Upper lobe of left lung (tissue), 6 donors: Measurements from ENCODE around the gene CNIH4. TPM values are rescaled to one million over a fixed set of nuclear protein-coding genes. Genes with fewer than 3 reads are reported as not detected.

Source experiments
- ATAC-seq, 2 donors: fragments of 200-7000 bp; cut with Tn5 transposase; one replicate each; pipeline ENCODE4 v1.9.1; 2022; ENCODE audit warnings: mild to moderate bottlenecking in 2 of 2, moderate library complexity in 2 of 2; ENCODE audit not compliant: low FRiP score in 2 of 2
- DNase-seq, 2 donors: peaks; one replicate each; pipeline ENCODE4 v3.0.0-alpha.2; 2019 to 2020
- H3K27ac ChIP-seq, 4 donors: fragments of 200-600 bp; sonication (generic); one replicate each; pipeline ENCODE4 v1.5.1; 2016 to 2019
- H3K27me3 ChIP-seq, 4 donors: fragments of 200-600 bp; sonication (generic); one replicate each; pipeline ENCODE4 v1.5.1; 2017 to 2019
- H3K36me3 ChIP-seq, 4 donors: fragments of 200-600 bp; sonication (generic); one replicate each; pipeline ENCODE4 v1.5.1; 2016 to 2019
- H3K4me1 ChIP-seq, 4 donors: fragments of 200-600 bp; sonication (generic); one replicate each; pipeline ENCODE4 v1.5.1; 2018 to 2019
- H3K4me3 ChIP-seq, 4 donors: fragments of 200-600 bp; sonication (generic); one replicate each; pipeline ENCODE4 v1.5.1; 2017 to 2019; ENCODE audit warnings: mild to moderate bottlenecking in 2 of 4, moderate library complexity in 1 of 4
- H3K9me3 ChIP-seq, 4 donors: fragments of 200-600 bp; sonication (generic); one replicate each; pipeline ENCODE4 v1.5.1; 2018 to 2019
- EP300 ChIP-seq, 4 donors: sonication (generic); formaldehyde crosslinking; IDR thresholded peaks; one replicate each; pipeline ENCODE4 v1.5.1; 2017; ENCODE audit warnings: antibody characterized with exemption in 4 of 4, control low read depth in 2 of 4
- POLR2A ChIP-seq, 4 donors: fragments of 450-650 bp; IDR thresholded peaks; one replicate each; pipeline ENCODE4 v1.5.1; 2016 to 2017; ENCODE audit warnings: antibody characterized with exemption in 4 of 4, mild to moderate bottlenecking in 2 of 4
- POLR2AphosphoS5 ChIP-seq, 2 donors: sonication (generic); formaldehyde crosslinking; IDR thresholded peaks; one replicate each; pipeline ENCODE4 v1.5.1; 2017; ENCODE audit warnings: antibody characterized with exemption in 2 of 2
- WGBS, 2 donors: methylation state at CpG; one replicate each; pipeline ENCODE4 v1.1.5; 2017 to 2018; 5-methylcytosine and 5-hydroxymethylcytosine counted together
- total RNA-seq, 6 donors: library from RNA; depleted of rRNA in 4 of 6; stranded (reverse); fragments of >200 nt in 4 of 6; gene quantifications; one replicate each; pipeline versions ENCODE4 v1.1.0 to v1.2.1, GENCODE V29; 2016 to 2021
- TF ChIP-seq, protein P1 (sequence below), 6 experiments: fragments of 450-650 bp in 4 of 6; fragments of 200-600 bp in 2 of 6; sonication (generic) in 2 of 6; IDR thresholded peaks; one replicate each; pipeline ENCODE4 v1.5.1; 2016 to 2019; ENCODE audit warnings: antibody characterized with exemption in 6 of 6
- donor health status: DM: no; HTN: no; CAD: no; lungs with moderate emphysema.
- donor health status: DM: no; HTN: yes; CAD: no; lungs with severe emphysema.

The CNIH4 gene
- total RNA-seq, 6 donors from 2014 or later = 19.2 to 86.6 (median 38.5) TPM

DNA sequence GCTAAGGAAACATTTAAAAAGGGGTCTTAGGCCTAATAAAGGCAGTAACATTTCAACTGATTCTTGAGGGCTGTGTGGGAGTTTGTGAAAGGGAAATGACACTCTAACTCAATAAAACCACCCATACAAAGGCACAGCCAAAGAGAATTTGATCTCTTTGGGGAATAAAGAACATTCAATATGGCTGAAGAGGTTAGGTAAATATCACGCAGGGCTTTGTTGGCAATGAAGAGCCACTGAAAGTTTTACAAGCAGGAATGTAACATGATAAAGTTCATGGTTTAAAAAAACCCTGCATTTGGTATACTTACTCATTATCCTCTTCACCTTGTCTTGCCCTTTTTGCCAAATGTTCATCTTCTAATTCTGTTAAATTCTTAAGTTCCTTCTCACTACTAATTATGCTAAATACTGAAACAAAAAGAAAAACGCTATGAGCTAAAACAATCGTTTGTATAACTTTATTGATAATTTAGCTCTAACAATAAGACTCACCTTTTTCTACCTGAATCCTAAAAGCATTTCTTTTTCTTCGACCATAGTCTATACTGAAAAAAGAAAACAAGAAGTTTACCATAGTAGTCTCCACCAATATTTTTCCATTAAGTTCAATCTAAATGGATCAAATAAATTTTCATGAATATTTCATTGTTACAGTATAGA is 39.2 kb upstream of the CNIH4 start:
- H3K27ac ChIP-seq = peak overlapping the region in 1 of 4 donors; percentile 4

GRCh38 chr1:224321706-224322105 is 35.0 kb upstream of the CNIH4 start:
- Histone ChIP-seq H3K4me1 (no peaks in the 10 kb centered on the region), H3K27ac (no peak overlapping the region), H3K27me3 (no peaks in the 10 kb centered on the region), H3K9me3 (no peaks in the 10 kb centered on the region), H3K4me3 (no peak overlapping the region), H3K36me3 (peaks cover 0 to 23% (median 6%) of the 10 kb centered on the region in 4 donors)
- TF ChIP-seq POLR2A (IDR thresholded peaks at IDR 0.05) (no peak), EP300 (IDR thresholded peaks at IDR 0.05) (no peak), POLR2AphosphoS5 (IDR thresholded peaks at IDR 0.05) (no peak)
- TF ChIP-seq, protein P1, sequence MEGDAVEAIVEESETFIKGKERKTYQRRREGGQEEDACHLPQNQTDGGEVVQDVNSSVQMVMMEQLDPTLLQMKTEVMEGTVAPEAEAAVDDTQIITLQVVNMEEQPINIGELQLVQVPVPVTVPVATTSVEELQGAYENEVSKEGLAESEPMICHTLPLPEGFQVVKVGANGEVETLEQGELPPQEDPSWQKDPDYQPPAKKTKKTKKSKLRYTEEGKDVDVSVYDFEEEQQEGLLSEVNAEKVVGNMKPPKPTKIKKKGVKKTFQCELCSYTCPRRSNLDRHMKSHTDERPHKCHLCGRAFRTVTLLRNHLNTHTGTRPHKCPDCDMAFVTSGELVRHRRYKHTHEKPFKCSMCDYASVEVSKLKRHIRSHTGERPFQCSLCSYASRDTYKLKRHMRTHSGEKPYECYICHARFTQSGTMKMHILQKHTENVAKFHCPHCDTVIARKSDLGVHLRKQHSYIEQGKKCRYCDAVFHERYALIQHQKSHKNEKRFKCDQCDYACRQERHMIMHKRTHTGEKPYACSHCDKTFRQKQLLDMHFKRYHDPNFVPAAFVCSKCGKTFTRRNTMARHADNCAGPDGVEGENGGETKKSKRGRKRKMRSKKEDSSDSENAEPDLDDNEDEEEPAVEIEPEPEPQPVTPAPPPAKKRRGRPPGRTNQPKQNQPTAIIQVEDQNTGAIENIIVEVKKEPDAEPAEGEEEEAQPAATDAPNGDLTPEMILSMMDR (IDR thresholded peaks at IDR 0.05) = no peak
- no peak for ATAC-seq
- 89 to 100% methylated on average over 2 of the region's 2 CpGs for WGBS, 2 donors
- DNase-seq = no peak

More for the DNA sequence above, 39.2 kb upstream of the CNIH4 start:
- H3K9me3 ChIP-seq = no peaks in the 10 kb centered on the region
- H3K27me3 ChIP-seq = no peaks in the 10 kb centered on the region
- TF ChIP-seq, protein P1 (IDR thresholded peaks at IDR 0.05) = no peak
- TF ChIP-seq POLR2AphosphoS5 (IDR thresholded peaks at IDR 0.05) (no peak), POLR2A (IDR thresholded peaks at IDR 0.05) (no peak), EP300 (IDR thresholded peaks at IDR 0.05) (no peak)
- WGBS, 2 donors = 68 to 76% methylated on average over 4 of the region's 4 CpGs
- ATAC-seq (no peak), DNase-seq (no peak)
- H3K4me1 ChIP-seq = no peaks in the 10 kb centered on the region
- H3K36me3 ChIP-seq = peaks cover 0 to 43% (median 11%) of the 10 kb centered on the region in 4 donors
- H3K4me3 ChIP-seq = no peak overlapping the region

- TF ChIP-seq, protein P1 (IDR thresholded peaks at IDR 0.05) = no peak
- TF ChIP-seq POLR2A (IDR thresholded peaks at IDR 0.05) (no peak), POLR2AphosphoS5 (IDR thresholded peaks at IDR 0.05) (no peak), EP300 (IDR thresholded peaks at IDR 0.05) (no peak)
- DNase-seq = no peak
- Histone ChIP-seq H3K9me3 (no peaks in the 10 kb centered on the region), H3K27ac (no peak overlapping the region), H3K36me3 (peaks cover 0 to 15% (median 6%) of the 10 kb centered on the region in 4 donors), H3K4me3 (no peak overlapping the region), H3K27me3 (no peaks in the 10 kb centered on the region), H3K4me1 (peaks cover 16 to 26% (median 19%) of the 10 kb centered on the region in 4 donors)
- 67 to 74% methylated on average over 1 of the region's 1 CpG for WGBS, 2 donors
- no peak for ATAC-seq
These were observed 30.7 kb upstream of the CNIH4 start for GRCh38 chr1:224325959-224326358.

- H3K36me3 ChIP-seq = peaks cover 0 to 15% (median 6%) of the 10 kb centered on the region in 4 donors
- H3K9me3 ChIP-seq = no peaks in the 10 kb centered on the region
- no peaks in the 10 kb centered on the region for H3K27me3 ChIP-seq
- DNase-seq (no peak), ATAC-seq (no peak)
- WGBS, 2 donors = 73 to 81% methylated on average over 6 of the region's 6 CpGs
- TF ChIP-seq POLR2AphosphoS5 (IDR thresholded peaks at IDR 0.05) (no peak), EP300 (IDR thresholded peaks at IDR 0.05) (no peak), POLR2A (IDR thresholded peaks at IDR 0.05) (no peak)
- TF ChIP-seq, protein P1 (IDR thresholded peaks at IDR 0.05) = no peak
- no peak overlapping the region for H3K27ac ChIP-seq
- H3K4me1 ChIP-seq = peaks cover 20 to 33% (median 21%) of the 10 kb centered on the region in 4 donors
- peak overlapping the region in 2 of 4 donors; percentile 89 to 94 for H3K4me3 ChIP-seq
These were observed 28.0 kb upstream of the CNIH4 start for GRCh38 chr1:224328644-224329043.

- 0 to 2% methylated on average over 5 to 7 of the region's 7 CpGs for WGBS, 2 donors
These were observed 27.2 kb upstream of the CNIH4 start for GRCh38 chr1:224329484-224329841.

More at GRCh38 chr1:224329484-224329841, 27.2 kb upstream of the CNIH4 start:
- Histone ChIP-seq H3K9me3 (no peaks in the 10 kb centered on the region), H3K27me3 (no peaks in the 10 kb centered on the region), H3K4me1 (peaks cover 20 to 35% (median 21%) of the 10 kb centered on the region in 4 donors), H3K4me3 (peak overlapping the region; percentile 74 to 94 (median 84)), H3K36me3 (peaks cover 0 to 15% (median 6%) of the 10 kb centered on the region in 4 donors), H3K27ac (peak overlapping the region; percentile 87 to 96 (median 91))
- TF ChIP-seq EP300 (IDR thresholded peaks at IDR 0.05) (no peak), POLR2A (IDR thresholded peaks at IDR 0.05) (no peak), POLR2AphosphoS5 (IDR thresholded peaks at IDR 0.05) (no peak)
- TF ChIP-seq, protein P1 (IDR thresholded peaks at IDR 0.05) = no peak
- ATAC-seq (no peak), DNase-seq (no peak)
